Stimulated activated CD4-positive, alpha-beta T cell treated with anti-CD3 and anti-CD28 coated beads, Interleukin-15, amount 100 ng/mL, for 24 hours (primary cell): ENCODE results near the gene CFTR.
"Not testable (repeated sequence)": the region's sequence is repeated elsewhere in the genome, so short reads cannot be mapped to it uniquely, and the experiment has no call there.

Experiments
- DNase-seq: peaks from one replicate; pipeline ENCODE4 v3.0.0-alpha.2; 2020

CFTR gene

GRCh38 chr7:117479225-117480054 is at the start of gene CFTR:
Gene CFTR (plus strand): TSS chr7:117480025. CDS start chr7:117480095, 70 bp downstream.
- DNase-seq = no peak

DNA sequence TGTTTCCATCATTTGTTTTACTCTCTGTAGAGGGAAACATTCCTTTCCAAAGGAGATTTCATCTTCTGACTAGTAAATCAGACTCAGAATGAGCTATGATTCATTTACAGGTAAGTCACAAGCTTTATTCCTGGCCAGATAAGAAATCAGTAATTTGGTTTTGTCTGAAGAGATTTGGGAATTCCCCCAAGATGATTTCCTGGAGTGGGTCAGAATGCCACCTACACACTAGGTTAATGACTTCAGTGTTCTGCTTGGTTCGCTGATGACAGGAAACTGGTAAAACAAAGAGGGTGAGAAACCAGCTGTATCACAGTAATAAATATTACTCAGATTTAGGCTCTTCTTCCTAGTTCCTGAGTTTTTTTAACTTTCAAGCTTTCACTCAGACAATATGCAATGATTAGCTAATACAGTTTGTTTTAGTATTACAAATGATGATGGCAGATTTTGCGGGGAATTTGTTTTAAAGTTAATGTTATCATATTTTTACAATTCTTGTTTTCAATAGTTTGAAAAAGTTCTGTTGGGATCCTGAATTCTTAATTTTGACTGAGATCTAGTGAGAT is 44.3 kb upstream of the CFTR start:
- DNase-seq = no peak

- DNase-seq = no peak
Observed at GRCh38 chr7:117444646-117445045, 35.2 kb upstream of the CFTR start.

- DNase-seq = no peak
Observed at GRCh38 chr7:117445206-117445605, 34.6 kb upstream of the CFTR start.

DNA sequence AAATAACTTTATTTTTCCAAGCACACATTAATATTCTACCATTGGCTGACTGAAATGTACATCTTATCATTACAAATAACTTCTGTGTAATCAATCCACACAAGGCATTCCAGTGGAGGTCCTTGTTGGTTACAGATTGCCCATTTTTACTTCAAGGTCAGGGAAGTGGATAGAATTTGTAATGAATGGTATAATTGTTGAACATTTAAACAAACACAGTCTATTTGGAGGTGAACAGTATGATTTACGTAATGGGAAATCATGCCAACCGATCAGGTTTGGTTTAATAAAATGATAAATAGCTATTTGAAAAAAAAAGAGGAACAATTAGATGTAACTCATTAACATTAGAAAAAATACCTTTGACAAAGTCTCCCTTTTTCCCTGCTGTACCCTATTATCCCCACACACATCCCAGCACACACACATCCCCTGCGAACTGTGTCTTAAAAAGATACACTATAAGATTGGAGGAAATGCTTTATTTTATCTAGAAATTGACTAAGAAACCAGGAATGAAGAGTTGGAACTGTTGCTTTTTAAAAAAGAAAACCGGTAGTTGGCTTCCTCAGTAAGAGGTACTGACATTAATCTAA is 33.5 kb upstream of the CFTR start:
- no peak for DNase-seq

GRCh38 chr7:117448655-117449054 is 31.2 kb upstream of the CFTR start:
- no peak for DNase-seq

GRCh38 chr7:117458977-117459583 is 20.7 kb upstream of the CFTR start:
- no peak for DNase-seq

DNA sequence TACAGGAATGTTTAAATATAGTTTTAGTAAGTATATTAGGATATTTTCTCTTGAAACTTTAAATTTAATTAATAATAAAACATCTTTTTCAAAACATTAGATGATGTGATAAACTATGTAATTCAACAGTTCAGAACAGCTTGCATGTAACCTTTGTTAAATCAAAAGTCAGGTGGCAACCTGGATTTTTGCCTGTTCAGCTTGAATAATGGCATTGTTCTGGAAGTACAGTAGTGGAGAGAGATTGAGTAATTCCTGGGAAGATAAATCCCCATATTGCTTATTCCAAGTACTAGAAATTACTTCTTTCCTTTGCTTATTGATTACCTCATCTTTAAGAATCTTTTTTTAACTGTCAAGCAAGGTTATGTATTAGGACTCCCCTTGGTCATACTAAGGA is 20.1 kb upstream of the CFTR start:
- no peak for DNase-seq

- not testable (repeated sequence) for DNase-seq
Observed at GRCh38 chr7:117460815-117461214, 19.0 kb upstream of the CFTR start.

GRCh38 chr7:117468174-117468573 is 11.7 kb upstream of the CFTR start:
- DNase-seq = no peak

GRCh38 chr7:117470777-117471176 is 9.0 kb upstream of the CFTR start:
- DNase-seq = no peak

GRCh38 chr7:117472335-117472734 is 7.5 kb upstream of the CFTR start:
- no peak for DNase-seq

- DNase-seq = no peak
Observed at GRCh38 chr7:117476557-117477215, 3.1 kb upstream of the CFTR start.

GRCh38 chr7:117478836-117479224 is 995 bp upstream of the CFTR start:
- no peak for DNase-seq

DNA sequence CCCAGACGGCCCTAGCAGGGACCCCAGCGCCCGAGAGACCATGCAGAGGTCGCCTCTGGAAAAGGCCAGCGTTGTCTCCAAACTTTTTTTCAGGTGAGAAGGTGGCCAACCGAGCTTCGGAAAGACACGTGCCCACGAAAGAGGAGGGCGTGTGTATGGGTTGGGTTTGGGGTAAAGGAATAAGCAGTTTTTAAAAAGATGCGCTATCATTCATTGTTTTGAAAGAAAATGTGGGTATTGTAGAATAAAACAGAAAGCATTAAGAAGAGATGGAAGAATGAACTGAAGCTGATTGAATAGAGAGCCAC is 184 bp downstream of the CFTR start:
- DNase-seq = no peak

- DNase-seq = no peak
Observed at GRCh38 chr7:117480978-117481377, 1.2 kb downstream of the CFTR start.

DNA sequence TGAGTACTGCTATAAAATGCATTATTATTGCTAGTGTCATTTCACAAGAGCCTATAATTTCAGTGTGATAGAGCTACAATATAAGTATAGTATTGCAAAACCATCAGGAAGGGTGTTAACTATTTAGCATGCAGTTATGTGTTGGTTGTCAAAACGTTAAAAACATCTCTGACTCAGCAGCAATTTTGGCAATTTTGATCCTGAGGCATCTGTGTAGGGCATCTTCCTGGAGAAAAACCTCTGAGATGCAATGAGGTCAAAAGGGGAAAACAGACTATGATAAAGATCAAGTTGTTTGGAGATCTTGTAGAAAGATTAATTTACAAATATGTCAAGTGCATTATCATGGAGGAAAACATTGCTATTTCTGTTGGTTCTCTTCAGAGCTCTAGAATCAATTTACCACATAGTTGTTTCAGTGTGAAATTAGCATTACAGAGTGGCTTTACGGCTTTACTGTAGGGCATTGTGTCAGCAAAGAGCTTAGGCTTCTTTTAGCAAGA is 5.3 kb downstream of the CFTR start:
- no peak for DNase-seq

GRCh38 chr7:117489016-117489415 is 9.2 kb downstream of the CFTR start:
- no peak for DNase-seq

- DNase-seq = no peak
Observed at GRCh38 chr7:117489430-117489829, 9.6 kb downstream of the CFTR start.

GRCh38 chr7:117489911-117490310 is 10.1 kb downstream of the CFTR start:
- no peak for DNase-seq

GRCh38 chr7:117492649-117493048 is 12.8 kb downstream of the CFTR start:
- DNase-seq = no peak

DNA sequence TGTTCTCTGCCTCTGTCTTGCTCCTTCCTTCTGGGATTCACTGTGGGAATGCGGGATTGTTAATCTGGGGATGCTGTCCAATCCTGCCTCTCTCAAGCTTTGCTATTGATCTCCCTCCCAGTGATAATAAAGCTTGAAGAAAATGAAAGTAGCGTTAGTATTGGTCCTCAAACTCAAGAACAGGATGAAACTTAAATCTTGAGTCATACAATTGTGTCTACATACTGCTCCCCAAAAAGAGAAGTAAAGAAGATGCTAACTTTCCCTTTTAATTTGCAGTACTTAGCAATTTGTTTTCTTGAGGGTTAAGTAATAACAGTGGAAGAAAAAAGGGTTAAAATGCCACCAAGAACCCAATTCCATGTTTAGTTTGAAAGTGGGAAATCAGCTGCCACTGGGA is 13.6 kb downstream of the CFTR start:
- no peak for DNase-seq

GRCh38 chr7:117495308-117495707 is 15.5 kb downstream of the CFTR start:
- no peak for DNase-seq
